ENCODE results near the gene QSOX2.
A peak's percentile ranks its signal among the peaks of the same experiment; 100 is the strongest.

QSOX2 gene

DNA sequence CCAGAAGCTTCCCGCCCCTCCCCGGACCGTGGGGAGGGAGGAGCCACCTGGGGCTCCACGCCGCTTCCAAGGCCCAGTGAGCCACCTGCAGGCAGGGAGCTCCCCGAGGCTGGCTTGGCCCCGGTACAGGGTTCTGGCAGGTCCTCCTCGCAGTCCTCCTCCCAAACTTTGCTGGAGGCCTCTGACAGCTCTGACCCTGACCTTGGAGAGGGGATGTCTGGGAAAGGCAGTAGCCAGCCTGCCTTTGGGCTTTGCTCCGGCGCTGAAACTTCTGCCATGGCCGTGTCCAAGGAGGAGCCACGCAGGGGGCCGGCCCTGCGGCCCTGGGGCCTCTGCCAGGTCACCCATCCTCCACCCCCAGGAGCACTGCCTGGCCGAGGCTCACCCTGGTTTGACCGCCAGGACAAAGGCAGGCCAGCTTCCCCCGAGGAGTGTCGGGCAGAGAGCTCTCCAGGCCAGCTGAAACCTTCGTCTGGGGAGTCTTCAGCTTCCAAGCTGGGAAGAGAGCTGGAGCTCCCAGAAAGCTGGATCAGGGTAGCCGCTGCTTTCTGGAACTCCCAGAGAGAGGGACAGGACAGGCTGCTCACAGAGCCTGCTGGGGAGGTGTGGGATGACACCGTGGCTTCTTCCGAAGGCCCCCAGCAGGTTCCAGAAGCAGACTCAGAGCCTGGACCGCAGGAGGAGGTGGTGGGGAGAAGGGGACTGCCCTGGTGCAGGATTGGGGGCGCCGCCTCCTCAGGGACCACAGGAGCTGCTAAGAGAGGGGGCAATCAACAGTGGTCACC, 9.0 kb upstream of the QSOX2 start:
- no peaks in the 10 kb centered on the region for H3K4me1 Mint-ChIP-seq
- CTCF ChIA-PET, result interaction anchor here (1.0 kb wide), 1 partner anchor 83 kb away, joined by 4 read pairs; no protein-coding TSS in a partner anchor
- no peak overlapping the region for H3K4me3 Mint-ChIP-seq
- H3K9me3 Mint-ChIP-seq, result no peaks in the 10 kb centered on the region
- H3K27me3 Mint-ChIP-seq, result peaks cover 12% of the 10 kb centered on the region
- no peak for DNase-seq
- no peak overlapping the region for H3K27ac Mint-ChIP-seq
- H3K36me3 Mint-ChIP-seq, result no peaks in the 10 kb centered on the region

DNA sequence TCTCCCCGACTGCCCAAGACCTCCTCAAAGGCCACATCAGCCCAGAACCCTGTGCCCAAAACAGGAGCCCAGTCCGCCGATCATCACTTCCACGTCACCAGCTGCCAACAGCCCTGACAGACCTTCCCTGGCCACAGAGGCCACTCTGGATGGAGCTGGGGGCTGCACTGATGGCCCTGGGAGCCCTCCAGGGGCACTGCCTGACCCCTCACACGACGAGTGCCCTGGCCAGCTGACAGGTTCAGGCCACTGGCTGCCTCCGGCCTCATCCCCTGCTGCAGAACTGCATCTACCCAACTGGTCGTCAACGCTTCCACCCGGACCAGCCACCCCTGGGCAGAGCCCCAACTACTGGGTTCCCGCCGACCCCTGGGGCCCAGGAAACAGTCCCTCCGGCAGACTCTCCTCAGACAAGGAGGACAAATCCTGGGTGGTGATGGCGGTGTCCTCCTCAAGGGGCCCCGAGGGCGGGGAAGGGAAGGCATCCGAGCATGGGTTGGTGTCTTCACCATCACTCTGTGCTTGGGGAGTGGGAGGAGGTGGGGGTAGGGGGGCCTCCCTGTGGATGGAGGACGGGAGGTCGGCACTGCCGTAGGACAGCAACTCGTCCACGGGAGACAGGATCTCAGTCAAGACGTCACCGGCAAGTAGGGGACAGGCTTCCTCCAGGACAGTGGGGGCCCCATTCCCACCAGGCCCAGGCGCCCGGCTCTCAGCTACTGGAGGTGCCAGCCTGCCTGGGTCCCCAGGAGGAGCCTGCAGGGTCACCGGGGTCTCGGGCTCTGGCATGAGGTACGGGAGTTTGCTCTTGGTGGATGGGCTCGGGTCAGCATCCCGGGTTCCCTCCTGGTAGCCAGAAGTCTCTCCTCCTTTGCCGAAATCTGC, 7.9 kb upstream of the QSOX2 start:
- no peak overlapping the region for H3K4me3 Mint-ChIP-seq
- no peak for DNase-seq
- H3K9me3 Mint-ChIP-seq, result no peaks in the 10 kb centered on the region
- H3K36me3 Mint-ChIP-seq, result no peaks in the 10 kb centered on the region
- no peak overlapping the region for H3K27ac Mint-ChIP-seq
- no peaks in the 10 kb centered on the region for H3K4me1 Mint-ChIP-seq
- peaks cover 14% of the 10 kb centered on the region for H3K27me3 Mint-ChIP-seq
- CTCF ChIA-PET, result interaction anchor here (1.0 kb wide), 1 partner anchor 82 kb away, joined by 4 read pairs; no protein-coding TSS in a partner anchor

DNA sequence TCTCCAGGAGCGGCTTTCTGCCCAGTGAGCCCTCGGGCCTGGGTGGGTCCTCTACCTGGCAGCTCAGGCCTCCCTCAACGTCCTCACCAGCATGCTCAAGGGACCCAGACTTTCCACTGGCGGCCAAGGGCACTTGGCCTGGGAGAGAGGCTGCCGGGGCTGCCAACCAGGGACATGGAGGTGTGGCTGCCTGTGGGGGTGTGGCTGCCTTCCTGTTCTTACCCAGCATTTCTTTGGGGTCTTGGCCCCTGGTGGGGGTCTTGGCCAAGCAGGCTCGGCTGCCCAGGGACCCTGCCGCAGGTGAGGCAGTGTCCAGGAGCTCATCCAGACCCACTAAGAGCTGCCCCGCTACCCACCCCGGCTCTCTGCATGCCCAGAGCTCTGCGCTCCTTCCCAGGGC, 7.2 kb upstream of the QSOX2 start:
- no peak for DNase-seq
- CTCF ChIA-PET, result no interaction called here
- no peak overlapping the region for H3K27ac Mint-ChIP-seq

DNA sequence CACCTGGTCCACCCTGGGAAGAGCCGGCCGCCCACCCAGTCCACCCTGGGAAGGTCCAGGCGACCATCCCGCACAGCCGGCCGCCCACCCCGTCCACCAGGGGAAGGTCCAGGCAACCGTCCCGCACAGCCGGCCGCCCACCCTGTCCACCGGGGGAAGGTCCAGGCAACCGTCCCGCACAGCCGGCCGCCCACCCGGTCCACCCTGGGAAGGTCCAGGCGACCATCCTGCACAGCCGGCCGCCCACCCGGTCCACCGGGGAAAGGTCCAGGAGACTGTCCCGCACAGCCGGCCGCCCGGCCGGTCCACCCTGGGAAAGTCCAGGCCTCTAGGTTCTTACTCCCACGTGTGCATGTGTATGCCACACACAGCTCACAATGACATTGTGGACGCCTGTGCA, 6.7 kb upstream of the QSOX2 start:
- DNase-seq, result no peak
- Mint-ChIP-seq H3K27ac (no peak overlapping the region), H3K9me3 (no peaks in the 10 kb centered on the region), H3K4me3 (no peak overlapping the region), H3K4me1 (no peaks in the 10 kb centered on the region), H3K27me3 (peaks cover 19% of the 10 kb centered on the region), H3K36me3 (no peaks in the 10 kb centered on the region)
- CTCF ChIA-PET, result no interaction called here

More for the DNA sequence above, 7.2 kb upstream of the QSOX2 start:
- H3K4me3 Mint-ChIP-seq, result no peak overlapping the region
- H3K9me3 Mint-ChIP-seq, result no peaks in the 10 kb centered on the region
- peaks cover 14% of the 10 kb centered on the region for H3K27me3 Mint-ChIP-seq
- no peaks in the 10 kb centered on the region for H3K4me1 Mint-ChIP-seq
- no peaks in the 10 kb centered on the region for H3K36me3 Mint-ChIP-seq

DNA sequence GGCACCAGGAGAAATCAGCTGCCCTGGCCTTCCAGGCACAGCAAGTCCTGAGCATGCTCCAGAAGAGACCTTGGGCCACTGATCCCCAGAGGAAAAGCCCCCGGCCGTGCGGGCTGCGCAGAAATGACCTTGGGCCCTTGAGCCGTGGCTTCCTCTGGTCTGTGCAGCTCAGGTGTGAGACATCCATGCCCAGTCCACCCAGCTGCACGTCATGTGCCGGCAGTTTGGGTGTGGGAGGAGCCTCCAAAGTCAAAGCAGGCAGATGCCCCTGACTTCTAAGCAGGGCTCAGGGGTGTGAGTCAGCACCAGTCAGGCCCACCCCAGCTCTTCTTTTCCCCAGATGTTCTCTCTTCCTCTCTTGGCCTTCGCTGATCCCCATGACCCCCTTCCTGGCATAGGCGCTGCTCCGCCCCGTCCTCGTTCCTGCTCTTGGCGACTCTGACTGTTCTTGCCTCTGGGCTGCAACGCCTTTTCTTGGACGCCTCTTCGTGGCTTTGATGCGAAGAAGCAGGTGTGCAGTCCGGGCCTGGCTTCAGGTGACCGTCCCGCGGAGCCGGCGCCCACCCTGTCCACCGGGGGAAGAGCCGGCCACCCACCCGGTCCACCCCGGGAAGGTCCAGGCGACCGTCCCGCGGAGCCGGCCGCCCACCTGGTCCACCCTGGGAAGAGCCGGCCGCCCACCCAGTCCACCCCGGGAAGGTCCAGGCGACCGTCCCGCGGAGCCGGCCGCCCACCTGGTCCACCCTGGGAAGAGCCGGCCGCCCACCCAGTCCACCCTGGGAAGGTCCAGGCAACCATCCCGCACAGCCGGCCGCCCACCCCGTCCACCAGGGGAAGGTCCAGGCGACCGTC, 5.9 kb upstream of the QSOX2 start:
- Mint-ChIP-seq H3K27ac (no peak overlapping the region), H3K4me3 (no peak overlapping the region), H3K36me3 (no peaks in the 10 kb centered on the region), H3K27me3 (peaks cover 27% of the 10 kb centered on the region), H3K9me3 (no peaks in the 10 kb centered on the region), H3K4me1 (no peaks in the 10 kb centered on the region)
- DNase-seq, result no peak
- CTCF ChIA-PET, result no interaction called here

DNA sequence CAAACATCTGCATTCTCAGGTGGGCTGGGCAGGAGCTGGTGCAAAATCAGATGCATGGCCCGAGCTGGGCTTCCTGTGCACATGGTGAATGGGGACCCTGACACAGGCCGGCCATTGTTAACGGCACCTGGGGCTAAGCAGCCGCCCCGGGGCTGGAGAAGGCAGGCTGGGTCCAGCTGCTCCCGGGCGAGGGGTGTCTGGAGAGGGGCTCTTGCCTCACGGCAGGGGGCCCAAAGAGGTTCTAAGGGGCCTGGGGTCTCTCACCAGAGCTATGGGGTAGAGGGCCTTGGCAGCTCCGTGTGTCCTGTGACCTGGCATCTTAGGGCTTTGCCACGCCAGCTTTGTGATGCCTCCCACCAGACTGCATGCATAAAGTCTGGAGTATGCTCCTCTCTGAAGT, 5.1 kb upstream of the QSOX2 start:
- no peak overlapping the region for H3K4me3 Mint-ChIP-seq

DNA sequence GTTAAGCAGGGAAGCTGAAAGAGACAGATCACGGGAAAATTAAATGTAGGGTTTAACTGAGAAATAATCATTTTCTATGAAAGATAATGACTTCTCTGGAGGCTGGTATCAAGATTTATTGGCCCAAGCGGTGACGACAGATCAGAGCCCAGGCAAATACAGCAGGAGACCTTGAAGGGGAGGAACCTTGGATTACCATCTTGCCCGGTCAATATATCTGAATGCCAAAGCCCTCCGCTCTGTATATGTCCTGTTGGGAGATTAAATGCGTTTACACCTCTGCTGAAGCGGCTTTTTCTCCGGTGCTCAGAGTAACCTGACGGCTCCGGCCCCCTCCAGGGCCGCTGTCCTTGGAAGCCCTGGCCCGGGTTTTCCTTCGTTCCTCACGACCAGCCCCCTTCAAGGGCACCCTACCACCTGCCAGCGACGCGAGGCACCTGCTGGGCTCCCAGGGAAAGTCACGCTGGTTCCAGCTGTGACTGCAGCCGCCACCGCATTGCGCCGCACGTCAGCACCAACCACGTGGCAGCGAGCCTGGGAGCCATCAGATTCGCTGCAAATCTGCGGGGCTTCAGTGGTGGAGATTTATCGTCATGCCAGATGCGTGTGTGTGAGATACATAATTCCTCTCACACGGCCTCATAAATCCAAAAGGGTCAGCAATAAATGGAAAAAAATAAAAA, 4.4 kb upstream of the QSOX2 start:
- H3K27ac Mint-ChIP-seq, result no peak overlapping the region
- no peak overlapping the region for H3K4me3 Mint-ChIP-seq
- H3K27me3 Mint-ChIP-seq, result peaks cover 29% of the 10 kb centered on the region
- H3K9me3 Mint-ChIP-seq, result no peaks in the 10 kb centered on the region
- H3K4me1 Mint-ChIP-seq, result peaks cover 6% of the 10 kb centered on the region
- H3K36me3 Mint-ChIP-seq, result no peaks in the 10 kb centered on the region
- CTCF ChIA-PET, result no interaction called here
- no peak for DNase-seq

More for the DNA sequence above, 5.1 kb upstream of the QSOX2 start:
- H3K27me3 Mint-ChIP-seq, result peaks cover 29% of the 10 kb centered on the region
- peaks cover 5% of the 10 kb centered on the region for H3K4me1 Mint-ChIP-seq
- no peaks in the 10 kb centered on the region for H3K36me3 Mint-ChIP-seq
- H3K27ac Mint-ChIP-seq, result no peak overlapping the region
- H3K9me3 Mint-ChIP-seq, result no peaks in the 10 kb centered on the region
- CTCF ChIA-PET, result no interaction called here
- no peak for DNase-seq

DNA sequence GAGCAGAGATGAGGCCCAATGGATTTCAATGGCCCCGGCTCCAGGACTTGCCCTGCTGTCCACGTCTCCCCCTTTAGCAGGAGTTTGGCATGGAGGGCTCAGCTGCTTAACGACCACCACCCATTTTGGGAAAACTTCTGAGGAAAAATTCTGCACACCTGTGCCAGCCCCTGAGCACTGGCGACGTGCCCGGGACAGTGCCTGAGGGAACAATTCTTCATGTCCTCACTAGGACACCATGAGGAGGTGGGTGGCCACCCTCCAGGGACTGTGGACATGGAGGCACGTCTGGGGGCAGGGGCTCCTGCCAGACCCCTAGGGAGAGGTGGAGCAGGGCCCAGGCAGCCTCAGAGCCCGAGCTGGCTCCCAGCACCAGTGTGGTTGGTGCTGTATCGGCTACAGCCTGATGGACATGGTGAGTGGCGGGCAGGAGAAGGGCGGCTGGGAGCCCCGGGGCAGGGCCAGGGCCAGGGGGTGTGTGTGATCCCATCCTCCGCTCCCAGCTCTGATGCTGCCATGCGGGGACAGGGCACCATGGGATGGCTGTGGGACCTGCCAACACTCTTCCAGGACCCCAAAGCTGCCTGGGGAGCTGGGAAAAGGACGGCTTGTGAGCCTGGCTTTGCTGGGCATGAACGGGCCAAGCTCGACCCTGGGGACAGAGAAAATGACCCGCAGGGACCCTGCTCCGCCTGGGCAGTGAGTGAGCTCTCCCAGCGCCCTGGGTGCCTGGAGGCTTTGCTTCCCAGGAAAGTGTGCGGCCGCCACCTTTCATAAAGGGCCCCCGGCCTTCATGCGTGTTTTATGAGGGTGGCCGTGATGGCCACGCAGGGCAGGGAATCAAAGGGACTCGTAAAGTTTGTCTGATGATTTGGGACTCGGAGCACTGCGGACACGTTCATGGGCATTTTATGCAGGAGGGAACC, 3.6 kb upstream of the QSOX2 start:
- CTCF ChIA-PET, result no interaction called here
- no peak for DNase-seq
- Mint-ChIP-seq H3K36me3 (peaks cover 1% of the 10 kb centered on the region), H3K4me3 (no peak overlapping the region), H3K27me3 (peaks cover 29% of the 10 kb centered on the region), H3K4me1 (peaks cover 14% of the 10 kb centered on the region), H3K9me3 (no peaks in the 10 kb centered on the region), H3K27ac (no peak overlapping the region)

DNA sequence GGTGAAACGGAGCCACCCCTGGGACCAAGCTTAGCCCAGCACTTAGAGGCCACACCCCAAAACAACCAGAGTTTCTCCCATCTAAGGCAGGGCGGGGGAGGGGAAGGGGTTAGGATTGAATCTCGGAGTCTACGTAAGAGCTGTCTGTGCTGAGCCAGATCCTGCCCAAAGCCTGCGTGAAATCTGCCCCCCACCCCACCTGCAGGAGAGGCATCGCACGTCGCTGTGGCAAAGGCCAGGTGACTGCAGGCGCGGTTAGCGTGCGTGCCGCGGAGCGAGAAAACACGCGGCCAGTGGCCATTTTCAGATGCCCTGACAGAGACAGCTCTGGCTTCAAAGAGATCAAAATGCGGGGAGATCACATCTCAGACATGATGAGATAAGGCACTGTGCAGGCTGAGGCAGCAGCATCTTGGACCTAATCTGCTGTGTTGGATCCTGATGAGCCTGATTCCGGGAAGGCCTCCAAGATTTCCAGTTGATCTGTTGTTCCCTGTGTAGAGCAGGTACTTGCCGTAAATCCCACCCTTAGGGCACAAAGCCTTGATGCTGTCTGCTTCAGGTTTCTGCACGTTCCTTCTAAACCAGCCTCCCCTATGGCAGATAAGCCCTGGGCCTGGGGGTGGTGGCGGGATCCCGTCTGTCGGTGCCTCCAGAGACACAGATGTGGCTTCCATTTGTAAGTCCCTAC, 2.5 kb upstream of the QSOX2 start:
- H3K36me3 Mint-ChIP-seq, result peaks cover 1% of the 10 kb centered on the region
- CTCF ChIA-PET, result no interaction called here
- peaks cover 25% of the 10 kb centered on the region for H3K4me1 Mint-ChIP-seq
- no peak for DNase-seq
- H3K27me3 Mint-ChIP-seq, result peaks cover 29% of the 10 kb centered on the region
- no peak overlapping the region for H3K4me3 Mint-ChIP-seq
- H3K27ac Mint-ChIP-seq, result no peak overlapping the region
- no peaks in the 10 kb centered on the region for H3K9me3 Mint-ChIP-seq

DNA sequence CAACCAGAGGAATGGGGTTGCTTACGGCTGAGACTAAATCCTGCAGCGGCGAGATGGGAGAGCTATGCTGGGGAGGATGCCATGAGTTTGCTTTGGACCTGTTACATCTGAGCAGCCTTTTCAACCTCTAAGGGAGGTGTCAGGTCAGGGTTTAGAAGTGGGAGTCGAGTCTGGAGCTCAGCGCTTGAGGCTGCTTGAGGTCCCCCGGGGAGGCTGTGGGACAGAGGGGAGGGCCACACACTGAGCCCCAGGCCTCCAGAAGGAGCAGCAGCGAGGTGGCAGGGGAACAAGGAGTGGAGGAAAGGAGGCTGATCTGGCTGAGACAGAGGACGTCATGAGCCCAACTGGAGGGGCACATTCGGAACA, 1.9 kb upstream of the QSOX2 start:
- H3K27me3 Mint-ChIP-seq, result peaks cover 29% of the 10 kb centered on the region
- no peak overlapping the region for H3K27ac Mint-ChIP-seq
- no peak for DNase-seq
- peaks cover 30% of the 10 kb centered on the region for H3K4me1 Mint-ChIP-seq
- H3K9me3 Mint-ChIP-seq, result no peaks in the 10 kb centered on the region
- peaks cover 1% of the 10 kb centered on the region for H3K36me3 Mint-ChIP-seq
- H3K4me3 Mint-ChIP-seq, result no peak overlapping the region
- CTCF ChIA-PET, result no interaction called here

DNA sequence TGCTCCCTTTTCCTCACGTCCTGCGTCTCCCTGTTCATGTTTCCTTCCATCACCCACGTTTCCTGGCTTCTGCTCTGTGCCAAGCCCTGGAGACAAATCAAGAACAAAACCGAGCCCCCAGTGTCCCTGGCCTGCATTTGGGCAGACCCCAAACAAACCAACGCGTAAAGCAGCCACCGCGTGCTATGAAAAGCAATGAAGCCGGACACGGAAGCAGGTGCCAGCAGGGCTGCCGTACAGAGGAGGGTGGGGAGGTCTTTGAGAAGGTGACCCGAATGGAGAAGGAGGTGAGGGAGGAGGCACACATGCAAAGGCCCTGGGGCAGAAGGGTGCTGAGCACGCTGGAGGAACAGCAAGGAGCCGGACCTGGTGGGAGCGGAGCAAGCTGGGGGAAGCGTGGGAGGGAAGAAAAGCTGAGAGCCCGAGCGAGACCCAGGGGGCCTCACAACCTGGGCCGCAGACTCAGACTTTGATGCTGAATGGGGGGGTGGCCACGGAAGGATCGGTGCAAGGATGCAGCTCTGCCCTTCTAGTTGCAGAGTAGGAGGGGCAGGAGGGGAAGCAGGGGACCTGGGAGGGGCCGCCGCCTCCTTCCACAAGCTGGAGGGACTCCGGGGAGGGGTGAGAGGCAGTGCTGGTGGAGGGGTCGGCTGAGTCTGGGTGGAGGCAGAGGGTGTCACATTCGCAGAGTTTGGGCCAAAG, 1.4 kb upstream of the QSOX2 start:
- Mint-ChIP-seq H3K4me3 (peak overlapping the region; percentile 24), H3K36me3 (peaks cover 1% of the 10 kb centered on the region), H3K9me3 (no peaks in the 10 kb centered on the region), H3K4me1 (peaks cover 30% of the 10 kb centered on the region), H3K27me3 (peaks cover 29% of the 10 kb centered on the region), H3K27ac (no peak overlapping the region)
- no peak for DNase-seq
- CTCF ChIA-PET, result no interaction called here

DNA sequence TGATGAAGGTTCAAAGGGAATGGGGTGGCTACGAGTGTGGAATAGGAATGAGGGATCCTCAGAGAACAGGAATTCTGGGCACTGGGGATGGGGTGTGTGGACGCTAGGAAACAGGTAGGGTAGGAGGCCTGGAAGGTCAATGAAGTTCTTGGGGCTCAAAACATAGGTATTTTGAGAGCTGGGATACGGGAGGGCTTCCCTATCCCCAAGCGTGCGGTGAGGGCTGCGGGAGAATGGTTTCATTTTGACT, 718 bp downstream of the QSOX2 start:
- DNase-seq, result no peak
- H3K36me3 Mint-ChIP-seq, result peaks cover 2% of the 10 kb centered on the region
- H3K4me3 Mint-ChIP-seq, result peak overlapping the region; percentile 94
- H3K9me3 Mint-ChIP-seq, result no peaks in the 10 kb centered on the region
- peak overlapping the region; percentile 90 for H3K27ac Mint-ChIP-seq
- CTCF ChIA-PET, result no interaction called here
- H3K27me3 Mint-ChIP-seq, result peaks cover 20% of the 10 kb centered on the region
- H3K4me1 Mint-ChIP-seq, result peaks cover 30% of the 10 kb centered on the region
